K562 (cell line): ENCODE results near the gene LRRC1.

ENCODE experiments used
- CHD1 ChIP-seq: fragments of 200-600 bp; sonication (generic); IDR thresholded peaks from one replicate; pipeline ENCODE4 v1.6.1; 2012; ENCODE audit warnings: mild to moderate bottlenecking, moderate library complexity, low read length, inconsistent platforms
- CHD4 ChIP-seq: fragments of 200-600 bp; sonication (generic); IDR thresholded peaks from 3 replicates; pipeline ENCODE4 v1.6.1; 2012; ENCODE audit warnings: low read depth, mild to moderate bottlenecking, mixed read lengths, low read length, inconsistent platforms; ENCODE audit not compliant: insufficient read depth, insufficient replicate concordance, poor library complexity, severe bottlenecking
- EGR1 ChIP-seq: fragments of 450-650 bp; conservative IDR thresholded peaks from 2 replicates; pipeline ENCODE4 v1.6.1; 2017; ENCODE audit warnings: mild to moderate bottlenecking
- EP300 ChIP-seq: IDR thresholded peaks from 2 replicates; pipeline ENCODE4 v1.6.1; 2012; ENCODE audit warnings: low read length, improper control_type of control experiment
- FOSL1 ChIP-seq: fragments of 200-800 bp; sonication (Bioruptor generic); conservative IDR thresholded peaks from 2 replicates; pipeline ENCODE4 v1.6.1; 2016; ENCODE audit warnings: missing genetic modification characterization, missing compliant biosample characterization
- MLX ChIP-seq, 2 experiments: fragments of 450-650 bp in 1 of 2; sonication (generic) in 1 of 2; formaldehyde crosslinking; conservative IDR thresholded peaks; 2 replicates each; pipeline versions ENCODE4 v1.4.0 to v1.8.1; 2020 to 2022; ENCODE audit warnings: mild to moderate bottlenecking in 1 of 2, missing genetic modification reagents in 1 of 2
- MNT ChIP-seq, 2 experiments: fragments of 450-650 bp; conservative IDR thresholded peaks; 2 replicates each; pipeline ENCODE4 v1.6.1; 2017; ENCODE audit warnings: mild to moderate bottlenecking in 2 of 2, moderate library complexity in 2 of 2
- NCOA2 ChIP-seq, 2 experiments: fragments of 450-650 bp; IDR thresholded peaks; 2 replicates each; pipeline ENCODE4 v1.6.1; 2018; ENCODE audit warnings: mild to moderate bottlenecking in 2 of 2, moderate library complexity in 1 of 2; ENCODE audit not compliant: partially characterized antibody in 2 of 2
- POLR2G ChIP-seq: fragments of 200-400 bp; formaldehyde crosslinking; IDR thresholded peaks from 2 replicates; pipeline ENCODE4 v1.6.1; 2017; ENCODE audit warnings: low read depth, mild to moderate bottlenecking, antibody characterized with exemption, low read length, moderate library complexity
- SAFB2 ChIP-seq: fragments of 200-400 bp; formaldehyde crosslinking; IDR thresholded peaks from 2 replicates; pipeline ENCODE4 v1.6.1; 2018; ENCODE audit warnings: borderline replicate concordance, low read length, low read depth, moderate library complexity; ENCODE audit not compliant: severe bottlenecking
- SNIP1 ChIP-seq: fragments of 450-650 bp; IDR thresholded peaks from 2 replicates; pipeline ENCODE4 v1.7.1; 2017; ENCODE audit warnings: low read depth, mild to moderate bottlenecking
- YY1 ChIP-seq, 3 experiments: IDR thresholded peaks; 2 replicates each; pipeline ENCODE4 v1.6.1; 2011; ENCODE audit warnings: low read length in 2 of 3, mild to moderate bottlenecking in 2 of 3, moderate library complexity in 2 of 3, borderline replicate concordance in 1 of 3, control low read depth in 1 of 3, low read depth in 1 of 3; ENCODE audit not compliant: insufficient read depth in 3 of 3, insufficient replicate concordance in 2 of 3, control insufficient read depth in 1 of 3, insufficient read length in 1 of 3; ENCODE audit errors: extremely low read depth in 1 of 3
- ZNF232 ChIP-seq: sonication (generic); formaldehyde crosslinking; IDR thresholded peaks from 2 replicates; pipeline ENCODE4 v1.8.0; 2022; ENCODE audit warnings: mild to moderate bottlenecking, missing genetic modification reagents
- ZNF785 ChIP-seq: fragments of 250-450 bp; sonication (Bioruptor Pico); IDR thresholded peaks from 2 replicates; pipeline ENCODE4 v1.4.0; 2020; ENCODE audit warnings: mild to moderate bottlenecking

GRCh38 chr6:53790886-53791285 is 3.9 kb upstream of the LRRC1 start:
- no peak for TF ChIP-seq ZNF232 (CRISPR knock-in tag)
- no peak for TF ChIP-seq CHD1
- TF ChIP-seq MNT (conservative IDR thresholded peaks at IDR 0.05), result no peak
- no peak for TF ChIP-seq MLX (CRISPR knock-in tag; conservative IDR thresholded peaks at IDR 0.05)
- no peak for TF ChIP-seq YY1 (IDR thresholded peaks at IDR 0.05; ENCODE audit: borderline replicate concordance in 1 of 3, control insufficient read depth in 1 of 3, extremely low read depth in 1 of 3, insufficient read depth in 3 of 3, insufficient read length in 1 of 3, insufficient replicate concordance in 2 of 3, low read depth in 1 of 3, low read length in 2 of 3)
- TF ChIP-seq EP300, result no peak
- TF ChIP-seq FOSL1, result no peak
- no peak for TF ChIP-seq SNIP1
- no peak for TF ChIP-seq POLR2G
- TF ChIP-seq CHD4, result no peak
- no peak for TF ChIP-seq EGR1
- TF ChIP-seq ZNF785 (CRISPR knock-in tag), result no peak
- no peak for TF ChIP-seq NCOA2 (IDR thresholded peaks at IDR 0.05; ENCODE audit: partially characterized antibody in 2 of 2)
- no peak for TF ChIP-seq SAFB2
